Caco-2 (cell line): ENCODE data around the gene CXorf38. TPM values are rescaled to one million over a fixed set of nuclear protein-coding genes. Genes with fewer than 3 reads are reported as not detected.

ENCODE experiments used
- BruUV-seq: library from RNA; stranded (reverse); fragments of 400-500 nt; replicated peaks from 2 replicates; lab custom pipeline; 2021; lab: Mats Ljungman, UMichigan
- CTCF ChIA-PET: fragments of 300-600 bp; sonication (Branson Sonifier 250); formaldehyde crosslinking; loops from one replicate; lab custom pipeline; 2022; ENCODE audit warnings: antibody characterized with exemption; lab: Charles Lee
- POLR2A ChIA-PET: fragments of 300-600 bp; sonication (Branson Sonifier 250); formaldehyde crosslinking; loops from one replicate; lab custom pipeline; 2022; ENCODE audit warnings: antibody characterized with exemption; lab: Charles Lee
- DNase-seq, 2 experiments: peaks; one replicate each; pipeline versions ENCODE4 v3.0.0 to v3.0.0-alpha.2; 2020 to 2022
- H3K27me3 ChIP-seq: replicated peaks from 2 replicates; pipeline ENCODE4 v1.6.0; 2011; ENCODE audit warnings: low read length; ENCODE audit not compliant: control insufficient read depth, insufficient read depth
- H3K36me3 ChIP-seq: 2 replicates; pipeline ENCODE4 v1.5.1; 2011; ENCODE audit warnings: low read length; ENCODE audit not compliant: control insufficient read depth, insufficient read depth
- H3K4me1 ChIP-seq: fragments of 250-450 bp; sonication (Bioruptor Pico); 2 replicates; pipeline ENCODE4 v1.5.1; 2020; ENCODE audit warnings: mild to moderate bottlenecking
- H3K4me3 ChIP-seq: 2 replicates; pipeline ENCODE4 v1.5.1; 2011; ENCODE audit warnings: low read depth, mild to moderate bottlenecking, control low read depth, low read length
- H3K9me3 ChIP-seq: fragments of 250-450 bp; sonication (Bioruptor Pico); 2 replicates; pipeline ENCODE4 v1.5.1; 2020; ENCODE audit warnings: mild to moderate bottlenecking, moderate library complexity
- H3K27ac Mint-ChIP-seq: one replicate; pipeline ENCODE4 v1.8.0; 2022; ENCODE audit warnings: mixed read lengths; ENCODE audit not compliant: unreplicated experiment
- H3K27me3 Mint-ChIP-seq: one replicate; pipeline ENCODE4 v1.8.0; 2022; ENCODE audit warnings: mixed read lengths; ENCODE audit not compliant: insufficient read depth, unreplicated experiment
- H3K36me3 Mint-ChIP-seq: one replicate; pipeline ENCODE4 v1.8.0; 2022; ENCODE audit warnings: mild to moderate bottlenecking, mixed read lengths; ENCODE audit not compliant: insufficient read depth, unreplicated experiment
- H3K4me1 Mint-ChIP-seq: one replicate; pipeline ENCODE4 v1.8.0; 2022; ENCODE audit warnings: low read depth, mixed read lengths; ENCODE audit not compliant: unreplicated experiment
- H3K4me3 Mint-ChIP-seq: one replicate; pipeline ENCODE4 v1.8.0; 2022; ENCODE audit warnings: mild to moderate bottlenecking, moderate library complexity, mixed read lengths; ENCODE audit not compliant: unreplicated experiment
- H3K9me3 Mint-ChIP-seq: one replicate; pipeline ENCODE4 v1.8.0; 2022; ENCODE audit warnings: mixed read lengths; ENCODE audit not compliant: unreplicated experiment
- CTCF ChIP-seq, 2 experiments: fragments of 200-600 bp in 1 of 2; IDR thresholded peaks; 1 replicate in 1 of 2; 2 replicates in 1 of 2; pipeline versions ENCODE4 v1.5.1 to v1.8.0; 2011 to 2022; ENCODE audit warnings: antibody characterized with exemption in 1 of 2, control low read depth in 1 of 2, inconsistent platforms in 1 of 2, low read depth in 1 of 2, low read length in 1 of 2, mild to moderate bottlenecking in 1 of 2, moderate library complexity in 1 of 2; ENCODE audit not compliant: insufficient read depth in 1 of 2, severe bottlenecking in 1 of 2, unreplicated experiment in 1 of 2
- intact Hi-C: fragments of 100-400 bp; cut with micrococcal nuclease; formaldehyde crosslinking; loops from one replicate; pipeline ENCODE4 v1.10.0; 2022; ENCODE audit not compliant: unreplicated experiment
- total RNA-seq: library from RNA; stranded (reverse); gene quantifications from 2 replicates; pipeline ENCODE4 v1.2.3, GENCODE V29; 2022

Gene CXorf38
- total RNA-seq, 1 experiment from 2014 or later: 8.7 TPM

- Mint-ChIP-seq H3K36me3 (peaks cover 33% of the 10 kb centered on the region), H3K4me3 (no peak overlapping the region), H3K27ac (no peak overlapping the region), H3K27me3 (no peaks in the 10 kb centered on the region), H3K9me3 (no peaks in the 10 kb centered on the region), H3K4me1 (no peaks in the 10 kb centered on the region)
- no peak for TF ChIP-seq CTCF (IDR thresholded peaks at IDR 0.05; ENCODE audit: insufficient read depth in 1 of 2, low read depth in 1 of 2, low read length in 1 of 2, severe bottlenecking in 1 of 2, unreplicated experiment in 1 of 2)
- Histone ChIP-seq H3K36me3 (no peaks in the 10 kb centered on the region; the same call in 1 of the 2 replicates), H3K4me1 (no peaks in the 10 kb centered on the region), H3K27me3 (no peaks in the 10 kb centered on the region), H3K4me3 (no peak overlapping the region), H3K9me3 (no peaks in the 10 kb centered on the region)
- ChIA-PET POLR2A (no interaction called here), CTCF (no interaction called here)
- DNase-seq: no peak
- intact Hi-C loops: no loop called here
- no TSS peak for BruUV-seq
Measured at GRCh38 chrX:40637687-40638086, 9.7 kb downstream of the CXorf38 start.

GRCh38 chrX:40632199-40632598 is 15.2 kb downstream of the CXorf38 start:
- H3K4me1 Mint-ChIP-seq: no peaks in the 10 kb centered on the region
- H3K27ac Mint-ChIP-seq: no peak overlapping the region
- no TSS peak for BruUV-seq
- TF ChIP-seq CTCF (IDR thresholded peaks at IDR 0.05; ENCODE audit: insufficient read depth in 1 of 2, low read depth in 1 of 2, low read length in 1 of 2, severe bottlenecking in 1 of 2, unreplicated experiment in 1 of 2): no peak
- Histone ChIP-seq H3K27me3 (no peaks in the 10 kb centered on the region), H3K9me3 (no peaks in the 10 kb centered on the region), H3K4me3 (no peak overlapping the region), H3K36me3 (peaks cover 1% of the 10 kb centered on the region; the same call in 1 of the 2 replicates), H3K4me1 (no peaks in the 10 kb centered on the region)
- H3K36me3 Mint-ChIP-seq: peaks cover 38% of the 10 kb centered on the region
- no peaks in the 10 kb centered on the region for H3K27me3 Mint-ChIP-seq
- no peak for DNase-seq
- ChIA-PET CTCF (no interaction called here), POLR2A (no interaction called here)
- intact Hi-C loops: loop anchor here (5.0 kb wide), 1 partner anchor 90 kb away; no protein-coding TSS in a partner anchor
- no peaks in the 10 kb centered on the region for H3K9me3 Mint-ChIP-seq
- no peak overlapping the region for H3K4me3 Mint-ChIP-seq

- H3K36me3 Mint-ChIP-seq: peaks cover 19% of the 10 kb centered on the region
- no peak for DNase-seq
- H3K4me3 ChIP-seq: no peak overlapping the region
- no peaks in the 10 kb centered on the region for H3K4me1 ChIP-seq
- intact Hi-C loops: no loop called here
- H3K4me1 Mint-ChIP-seq: no peaks in the 10 kb centered on the region
- no peaks in the 10 kb centered on the region for H3K9me3 Mint-ChIP-seq
- H3K27me3 Mint-ChIP-seq: no peaks in the 10 kb centered on the region
- ChIA-PET POLR2A (no interaction called here), CTCF (no interaction called here)
- no peak overlapping the region for H3K4me3 Mint-ChIP-seq
- BruUV-seq: no TSS peak
- H3K9me3 ChIP-seq: no peaks in the 10 kb centered on the region
- no peak for TF ChIP-seq CTCF (IDR thresholded peaks at IDR 0.05; ENCODE audit: insufficient read depth in 1 of 2, low read depth in 1 of 2, low read length in 1 of 2, severe bottlenecking in 1 of 2, unreplicated experiment in 1 of 2)
- peaks cover 1% of the 10 kb centered on the region; the same call in 1 of the 2 replicates for H3K36me3 ChIP-seq
- no peak overlapping the region for H3K27ac Mint-ChIP-seq
- no peaks in the 10 kb centered on the region for H3K27me3 ChIP-seq
Measured at GRCh38 chrX:40628506-40628905, 18.9 kb downstream of the CXorf38 start.
